ENCODE measurements around the gene HS3ST6. TPM values are rescaled to one million over a fixed set of nuclear protein-coding genes. Genes with fewer than 3 reads are reported as not detected.

Gene HS3ST6
- total and polyA plus RNA-seq, 12 donors: 0.03 TPM; not detected in 11

DNA sequence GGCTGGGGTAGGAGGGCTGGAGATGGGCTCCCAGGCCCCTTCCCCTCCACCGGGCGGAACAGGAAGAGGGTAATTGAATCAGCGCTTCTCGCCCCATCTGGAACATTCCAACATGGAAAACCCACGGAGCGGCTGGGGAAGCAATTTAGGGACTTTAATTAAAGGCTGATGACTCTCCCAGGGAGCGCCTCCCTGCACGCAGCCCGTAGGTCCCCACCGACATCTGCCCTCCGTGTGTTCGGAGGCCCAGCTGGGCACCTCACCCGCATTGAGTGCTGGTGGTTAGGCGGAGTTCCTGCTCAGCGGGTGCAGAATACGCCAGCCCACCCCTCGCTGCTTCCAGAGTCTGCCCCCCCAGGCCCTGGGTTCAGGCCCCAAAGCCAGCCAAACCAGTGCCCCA, 10.0 kb downstream of the HS3ST6 start:
- intact Hi-C loops (cut with DNase I): no loop called here
- TF ChIP-seq, protein P1, sequence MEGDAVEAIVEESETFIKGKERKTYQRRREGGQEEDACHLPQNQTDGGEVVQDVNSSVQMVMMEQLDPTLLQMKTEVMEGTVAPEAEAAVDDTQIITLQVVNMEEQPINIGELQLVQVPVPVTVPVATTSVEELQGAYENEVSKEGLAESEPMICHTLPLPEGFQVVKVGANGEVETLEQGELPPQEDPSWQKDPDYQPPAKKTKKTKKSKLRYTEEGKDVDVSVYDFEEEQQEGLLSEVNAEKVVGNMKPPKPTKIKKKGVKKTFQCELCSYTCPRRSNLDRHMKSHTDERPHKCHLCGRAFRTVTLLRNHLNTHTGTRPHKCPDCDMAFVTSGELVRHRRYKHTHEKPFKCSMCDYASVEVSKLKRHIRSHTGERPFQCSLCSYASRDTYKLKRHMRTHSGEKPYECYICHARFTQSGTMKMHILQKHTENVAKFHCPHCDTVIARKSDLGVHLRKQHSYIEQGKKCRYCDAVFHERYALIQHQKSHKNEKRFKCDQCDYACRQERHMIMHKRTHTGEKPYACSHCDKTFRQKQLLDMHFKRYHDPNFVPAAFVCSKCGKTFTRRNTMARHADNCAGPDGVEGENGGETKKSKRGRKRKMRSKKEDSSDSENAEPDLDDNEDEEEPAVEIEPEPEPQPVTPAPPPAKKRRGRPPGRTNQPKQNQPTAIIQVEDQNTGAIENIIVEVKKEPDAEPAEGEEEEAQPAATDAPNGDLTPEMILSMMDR (IDR thresholded peaks at IDR 0.05): no peak
- ATAC-seq: no peak
- Histone ChIP-seq H3K27ac (no peak overlapping the region), H3K9me3 (no peaks in the 10 kb centered on the region), H3K4me3 (no peak overlapping the region), H3K36me3 (no peaks in the 10 kb centered on the region), H3K27me3 (peaks cover 0 to 76% (median 47%) of the 10 kb centered on the region in 7 donors), H3K4me1 (no peaks in the 10 kb centered on the region)
- WGBS, 2 donors: 55 to 62% methylated on average over 17 of the region's 17 CpGs
- no peak for DNase-seq

DNA sequence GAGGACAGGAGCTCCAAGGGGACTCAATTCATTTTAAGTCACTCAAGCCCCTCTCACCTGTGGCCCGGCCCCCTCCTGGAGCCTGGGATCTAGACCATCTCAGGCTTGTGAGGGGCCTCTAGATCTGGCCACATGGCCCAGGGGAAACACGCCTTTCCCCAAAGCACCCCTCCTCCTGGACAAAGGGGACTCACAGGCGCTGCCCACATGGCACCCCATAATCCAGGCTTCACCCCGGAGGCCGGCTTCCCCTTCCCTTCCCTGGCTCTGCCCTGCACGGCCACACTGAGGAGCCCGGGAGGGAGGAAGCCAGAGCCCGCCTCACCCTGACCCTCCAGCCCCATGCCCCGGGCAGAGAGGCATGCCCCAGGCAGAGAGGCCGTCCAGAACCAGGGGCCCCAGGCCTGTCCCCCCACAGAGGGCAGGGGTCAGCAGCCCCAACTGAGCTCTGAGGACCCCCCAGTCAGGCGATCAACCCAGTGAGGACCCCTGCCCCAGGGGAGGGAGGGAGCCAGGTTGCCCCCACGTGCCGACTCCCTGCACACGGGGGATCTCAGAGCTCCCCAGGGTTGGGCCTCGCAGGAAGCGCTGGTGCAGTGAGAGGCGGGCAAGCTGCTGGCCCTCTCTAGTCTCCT, 10.9 kb downstream of the HS3ST6 start:
- ATAC-seq (no peak), DNase-seq (no peak)
- no peak overlapping the region for H3K27ac ChIP-seq
- H3K27me3 ChIP-seq: peaks cover 0 to 76% (median 49%) of the 10 kb centered on the region in 7 donors
- WGBS, 2 donors: 68 to 71% methylated on average over 17 of the region's 17 CpGs
- H3K4me3 ChIP-seq: no peak overlapping the region
- no peaks in the 10 kb centered on the region for H3K4me1 ChIP-seq
- no peaks in the 10 kb centered on the region for H3K9me3 ChIP-seq
- TF ChIP-seq, protein P1 (IDR thresholded peaks at IDR 0.05): no peak
- intact Hi-C loops (cut with DNase I): no loop called here
- H3K36me3 ChIP-seq: no peaks in the 10 kb centered on the region

DNA sequence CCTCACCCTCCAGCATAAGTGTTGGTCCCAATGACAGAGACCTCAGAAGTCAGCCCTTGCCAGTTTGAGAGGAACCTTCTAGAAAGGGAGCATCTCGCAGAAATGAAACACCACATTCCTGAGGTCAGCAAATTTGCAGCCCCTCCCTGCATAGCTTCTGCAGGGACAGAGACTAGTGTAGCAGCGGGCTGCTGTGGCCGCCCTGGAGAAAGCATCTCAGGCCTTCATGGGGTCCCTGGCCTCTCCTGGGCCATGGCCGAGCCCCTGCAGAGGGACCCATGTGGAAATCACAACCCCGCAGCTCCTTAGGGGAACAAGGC, 11.4 kb downstream of the HS3ST6 start:
- Histone ChIP-seq H3K27me3 (peaks cover 0 to 73% (median 49%) of the 10 kb centered on the region in 7 donors), H3K36me3 (no peaks in the 10 kb centered on the region), H3K4me1 (no peaks in the 10 kb centered on the region), H3K9me3 (no peaks in the 10 kb centered on the region), H3K4me3 (no peak overlapping the region), H3K27ac (no peak overlapping the region)
- no peak for DNase-seq
- ATAC-seq: no peak
- 69 to 80% methylated on average over 5 of the region's 5 CpGs for WGBS, 2 donors
- intact Hi-C loops (cut with DNase I): no loop called here
- TF ChIP-seq, protein P1 (IDR thresholded peaks at IDR 0.05): no peak

DNA sequence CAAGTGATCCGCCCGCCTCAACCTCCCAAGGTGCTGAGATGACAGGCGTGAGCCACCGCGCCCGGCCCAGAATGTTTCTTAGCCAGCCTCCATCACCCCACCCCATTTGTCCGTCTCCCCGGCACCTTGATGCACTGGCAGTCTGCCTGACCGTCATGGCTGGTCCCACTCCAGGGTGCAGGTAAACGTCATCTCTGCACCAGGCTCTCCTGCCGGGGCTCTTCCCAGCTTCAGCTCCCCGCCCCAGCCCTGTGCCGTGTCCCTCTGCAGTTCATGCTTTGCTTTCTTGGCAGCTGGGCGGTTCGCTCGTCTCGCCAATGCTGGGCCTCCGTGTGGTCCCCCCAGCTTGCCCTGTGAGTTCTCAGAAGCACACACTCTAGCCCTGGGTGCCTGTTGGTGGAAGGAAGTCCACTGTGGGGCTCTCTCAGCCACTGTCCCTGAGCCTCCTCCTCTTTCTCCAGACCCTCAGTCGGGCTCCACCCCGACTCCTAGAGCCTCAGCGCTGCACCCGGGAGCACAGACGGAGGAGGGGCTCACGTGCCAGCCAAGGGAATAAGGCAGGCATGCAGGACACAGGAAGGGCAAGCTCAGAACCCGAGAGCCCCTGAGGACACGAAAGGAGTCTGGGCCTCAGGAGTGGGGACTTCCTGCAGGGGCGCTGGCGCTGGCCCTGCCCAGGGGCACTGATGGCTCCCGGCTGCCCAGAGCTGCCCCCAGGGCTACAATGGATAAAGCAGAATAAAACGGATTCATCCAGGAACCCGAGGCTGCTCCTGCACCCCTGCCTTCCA, 12.0 kb downstream of the HS3ST6 start:
- no peaks in the 10 kb centered on the region for H3K36me3 ChIP-seq
- 52 to 56% methylated on average over 31 of the region's 31 CpGs for WGBS, 2 donors
- DNase-seq (no peak), ATAC-seq (no peak)
- H3K4me1 ChIP-seq: no peaks in the 10 kb centered on the region
- H3K9me3 ChIP-seq: no peaks in the 10 kb centered on the region
- TF ChIP-seq, protein P1 (IDR thresholded peaks at IDR 0.05): no peak
- H3K4me3 ChIP-seq: no peak overlapping the region
- intact Hi-C loops (cut with DNase I): no loop called here
- H3K27ac ChIP-seq: no peak overlapping the region
- H3K27me3 ChIP-seq: peaks cover 0 to 69% (median 49%) of the 10 kb centered on the region in 7 donors

All from heart right ventricle (tissue), 16 donors.